ENCODE measurements around the gene OTOP1. TPM values are rescaled to one million over a fixed set of nuclear protein-coding genes. Genes with fewer than 3 reads are reported as not detected.

The OTOP1 gene
- total and polyA plus RNA-seq, 4 donors = not detected

GRCh38 chr4:4233610-4234009 lies 6.9 kb upstream of the OTOP1 start:
- H3K36me3 ChIP-seq (ENCODE audit: control insufficient read depth in 4 of 4, insufficient read depth in 3 of 4, low read depth in 1 of 4, low read length in 3 of 4) = peaks cover 2 to 18% (median 8%) of the 10 kb centered on the region in 4 donors
- no peaks in the 10 kb centered on the region for H3K4me1 ChIP-seq (ENCODE audit: control insufficient read depth in 4 of 4, insufficient read depth in 4 of 4, low read length in 3 of 4)
- no peak overlapping the region for H3K9ac ChIP-seq (ENCODE audit: low read depth in 1 of 2, low read length in 2 of 2)
- 97% methylated on average over 2 of the region's 2 CpGs for WGBS
- no peak overlapping the region for H3K27ac ChIP-seq (ENCODE audit: low read depth in 1 of 2, low read length in 2 of 2)
- no peak overlapping the region for H3K4me3 ChIP-seq (ENCODE audit: low read depth in 1 of 3, low read length in 3 of 3)
- H3K27me3 ChIP-seq (ENCODE audit: control insufficient read depth in 4 of 4, insufficient read depth in 4 of 4, low read length in 3 of 4) = no peaks in the 10 kb centered on the region
- TF ChIP-seq HNF4G (IDR thresholded peaks at IDR 0.05) (no peak), REST (IDR thresholded peaks at IDR 0.05) (no peak), RXRA (IDR thresholded peaks at IDR 0.05) (no peak), CTCF (IDR thresholded peaks at IDR 0.05; ENCODE audit: low read depth, low read length, missing input control) (no peak), JUND (IDR thresholded peaks at IDR 0.05) (no peak), TAF1 (conservative IDR thresholded peaks at IDR 0.05) (no peak), EGR1 (IDR thresholded peaks at IDR 0.05; ENCODE audit: low read depth in 2 of 2) (no peak), ZBTB33 (IDR thresholded peaks at IDR 0.05) (no peak), YY1 (IDR thresholded peaks at IDR 0.05) (no peak), MAX (IDR thresholded peaks at IDR 0.05) (no peak), FOXA1 (IDR thresholded peaks at IDR 0.05) (no peak), FOXA2 (IDR thresholded peaks at IDR 0.05) (no peak), HNF4A (conservative IDR thresholded peaks at IDR 0.05) (no peak), NR2F2 (IDR thresholded peaks at IDR 0.05) (no peak), RAD21 (IDR thresholded peaks at IDR 0.05) (no peak), SP1 (IDR thresholded peaks at IDR 0.05) (no peak), GABPA (IDR thresholded peaks at IDR 0.05 in 1 of 2, conservative IDR thresholded peaks at IDR 0.05 in 1 of 2) (no peak), ATF3 (IDR thresholded peaks at IDR 0.05) (no peak)
- no peak for DNase-seq (ENCODE audit: low spot score)
- peaks cover 0 to 7% (median 2%) of the 10 kb centered on the region in 4 donors for H3K9me3 ChIP-seq (ENCODE audit: control insufficient read depth in 4 of 4, low read length in 3 of 4)
